ENCODE measurements around the gene RPP21. TPM values are rescaled to one million over a fixed set of nuclear protein-coding genes. Genes with fewer than 3 reads are reported as not detected.
A peak's percentile ranks its signal among the peaks of the same experiment; 100 is the strongest.
"Not testable (repeated sequence)": the region's sequence is repeated elsewhere in the genome, so short reads cannot be mapped to it uniquely, and the experiment has no call there.

Gene RPP21
- total RNA-seq, 1 experiment from 2014 or later = 124 TPM

DNA sequence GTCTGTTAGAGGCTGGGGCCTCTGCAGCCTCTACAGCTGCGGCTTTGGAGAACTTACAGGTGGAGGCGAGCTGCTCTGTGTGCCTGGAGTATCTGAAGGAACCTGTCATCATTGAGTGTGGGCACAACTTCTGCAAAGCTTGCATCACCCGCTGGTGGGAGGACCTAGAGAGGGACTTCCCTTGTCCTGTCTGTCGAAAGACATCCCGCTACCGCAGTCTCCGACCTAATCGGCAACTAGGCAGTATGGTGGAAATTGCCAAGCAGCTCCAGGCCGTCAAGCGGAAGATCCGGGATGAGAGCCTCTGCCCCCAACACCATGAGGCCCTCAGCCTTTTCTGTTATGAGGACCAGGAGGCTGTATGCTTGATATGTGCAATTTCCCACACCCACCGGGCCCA is 15.6 kb upstream of the RPP21 start:
- no peak for DNase-seq (ENCODE audit: low spot score)

DNA sequence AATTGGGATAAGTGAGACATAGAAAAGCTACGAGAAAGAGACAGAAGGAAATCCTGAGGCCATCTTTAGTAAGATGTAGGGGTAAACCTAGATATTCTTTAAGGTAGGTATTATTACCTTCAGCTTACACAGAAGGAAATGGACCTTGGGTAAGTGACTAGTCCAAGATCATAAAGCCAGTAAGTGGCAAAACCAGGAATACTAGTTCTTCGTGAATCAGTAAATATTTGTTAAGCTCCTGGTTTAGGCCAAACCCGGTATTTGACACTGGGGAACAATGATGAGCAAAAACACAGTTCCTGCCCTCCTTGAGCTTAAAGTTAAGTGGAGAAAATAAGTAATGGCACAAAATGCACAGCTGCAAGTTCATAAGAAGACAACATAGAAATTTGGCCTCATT is 13.0 kb upstream of the RPP21 start:
- no peak for DNase-seq (ENCODE audit: low spot score)

DNA sequence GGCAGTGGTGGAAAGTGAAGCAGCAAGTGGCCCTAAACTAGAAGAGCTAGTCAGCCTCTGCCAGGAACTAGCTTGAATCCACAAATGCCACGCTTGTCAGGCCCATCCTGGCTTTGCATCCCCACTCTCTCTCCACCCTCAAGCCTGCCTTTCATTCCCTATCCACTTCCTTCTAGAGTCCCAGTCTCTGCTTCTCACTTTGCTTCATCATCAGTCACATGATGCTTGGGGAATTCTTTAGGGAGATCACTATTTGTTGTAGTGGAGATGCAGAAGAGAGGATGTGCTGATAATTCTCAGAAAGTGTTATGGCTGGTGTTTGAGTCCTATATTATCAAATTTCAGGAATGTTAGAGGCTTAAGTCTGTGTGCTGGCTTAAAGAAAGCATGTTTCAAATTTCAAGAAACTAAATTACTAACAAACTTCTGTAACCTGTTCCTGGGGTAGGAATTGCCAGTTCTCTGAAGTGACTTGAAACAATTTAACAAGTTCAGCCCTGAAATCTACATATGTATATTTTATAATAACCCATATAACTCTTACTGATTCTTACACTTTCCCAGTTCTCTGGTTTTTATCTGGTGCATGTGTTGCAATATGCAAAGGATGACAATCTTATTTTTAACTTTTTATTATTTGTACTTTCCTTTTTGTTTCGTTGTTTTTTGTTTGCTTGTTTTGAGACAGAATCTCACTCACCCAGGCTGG is 10.7 kb upstream of the RPP21 start:
- DNase-seq (ENCODE audit: low spot score) = peak; percentile 14

DNA sequence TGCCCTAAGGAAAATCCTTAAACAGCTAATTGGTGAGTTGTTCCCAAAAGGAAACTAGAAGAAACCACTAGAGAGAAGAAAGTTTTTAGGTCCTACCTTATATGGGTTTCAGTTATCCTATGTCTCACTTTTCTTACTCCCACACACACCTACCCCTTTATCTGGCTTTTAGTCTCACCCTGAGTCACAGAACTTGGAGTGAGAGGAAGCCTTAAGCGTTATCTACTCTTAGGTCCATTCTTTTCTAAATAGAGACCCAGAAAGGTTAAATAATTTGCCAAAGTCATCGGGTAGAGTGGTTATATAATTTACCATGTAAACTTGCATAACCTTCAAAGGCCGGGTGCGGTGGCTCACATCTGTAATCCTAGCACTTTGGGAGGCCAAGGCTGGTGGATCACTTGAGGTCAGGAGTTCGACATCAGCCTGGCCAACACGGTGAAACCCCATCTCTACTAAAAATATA is 4.3 kb upstream of the RPP21 start:
- no peak for DNase-seq (ENCODE audit: low spot score)

DNA sequence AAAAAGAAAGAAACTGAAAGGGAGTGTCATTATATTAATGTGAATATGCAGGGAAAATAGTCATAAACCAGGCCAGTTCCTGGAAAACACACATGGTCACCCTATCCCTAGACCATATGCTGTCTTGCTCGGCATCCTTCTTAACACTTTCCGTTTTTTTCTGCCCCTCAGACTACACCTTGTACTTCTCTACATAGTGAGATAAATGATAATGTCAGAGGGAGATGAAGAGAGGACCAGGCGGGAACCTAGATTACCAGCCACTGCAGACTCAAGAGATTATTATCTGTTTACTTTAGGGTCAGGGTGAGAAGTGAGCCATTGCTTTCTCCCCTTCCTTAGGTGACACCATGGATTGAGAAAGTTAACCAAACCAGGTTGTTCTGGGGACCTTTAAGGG is 3.7 kb upstream of the RPP21 start:
- DNase-seq (ENCODE audit: low spot score) = no peak

DNA sequence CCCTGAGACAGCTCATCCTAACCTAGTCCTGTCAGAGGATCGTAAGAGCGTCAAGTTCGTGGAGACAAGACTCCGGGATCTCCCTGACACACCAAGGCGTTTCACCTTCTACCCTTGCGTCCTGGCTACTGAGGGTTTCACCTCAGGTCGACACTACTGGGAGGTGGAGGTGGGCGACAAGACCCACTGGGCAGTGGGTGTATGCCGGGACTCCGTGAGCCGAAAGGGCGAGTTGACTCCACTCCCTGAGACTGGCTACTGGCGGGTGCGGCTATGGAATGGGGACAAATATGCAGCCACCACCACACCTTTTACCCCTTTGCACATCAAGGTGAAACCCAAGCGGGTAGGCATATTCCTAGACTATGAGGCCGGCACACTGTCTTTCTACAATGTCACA is 3.2 kb upstream of the RPP21 start:
- DNase-seq (ENCODE audit: low spot score) = no peak

DNA sequence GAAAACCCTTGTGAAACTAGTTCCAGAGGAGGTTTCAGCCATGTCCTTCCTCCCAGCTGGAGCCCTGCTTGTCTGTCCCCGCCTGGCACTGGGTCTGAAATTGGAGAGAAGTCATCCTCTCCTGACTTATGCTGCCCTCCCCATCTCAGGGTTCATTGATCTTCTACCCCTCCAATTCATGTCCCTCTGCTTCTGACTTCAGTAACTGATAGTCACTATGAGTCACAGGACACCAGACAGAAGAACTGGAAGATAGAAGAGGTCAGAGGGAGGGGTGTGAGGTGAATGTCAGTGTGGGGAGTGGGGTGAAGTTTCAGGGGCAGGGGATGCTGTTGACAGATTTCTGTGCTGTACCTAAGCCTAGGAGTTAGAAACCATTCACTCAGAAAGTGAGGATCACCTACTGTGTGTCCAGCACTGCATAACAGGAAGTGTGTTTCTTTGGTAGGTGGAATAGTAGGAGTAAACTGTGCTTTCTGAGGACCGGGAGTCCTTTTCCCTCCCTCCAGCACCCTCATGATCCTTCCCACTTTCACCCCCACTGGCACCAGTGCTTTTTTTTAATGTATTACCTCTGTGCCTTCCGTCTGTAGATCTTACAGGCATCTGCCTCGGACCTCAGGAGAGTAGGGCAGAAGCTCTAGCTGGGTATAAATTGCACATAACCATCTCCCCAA is 627 bp upstream of the RPP21 start:
- DNase-seq (ENCODE audit: low spot score) = no peak

DNA sequence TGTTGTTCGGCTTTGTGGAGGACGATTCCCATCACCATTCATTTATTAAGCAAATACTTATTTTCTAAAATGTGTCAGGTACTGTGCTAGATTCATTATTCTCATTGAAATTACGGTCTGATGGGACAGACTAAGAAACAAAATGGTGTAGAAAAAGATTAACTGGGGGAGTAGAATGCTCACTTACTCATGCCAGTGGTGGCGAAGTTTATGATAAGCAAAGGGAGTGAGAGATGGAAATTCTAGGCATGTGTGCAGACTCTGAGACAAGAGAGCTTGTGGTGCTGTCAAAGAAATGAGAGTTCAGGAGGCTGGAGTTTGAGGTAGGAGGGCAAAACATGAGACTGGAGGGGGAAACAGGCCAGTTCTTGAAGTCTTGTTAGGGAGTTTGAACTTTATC is 896 bp downstream of the RPP21 start:
- DNase-seq (ENCODE audit: low spot score) = no peak

DNA sequence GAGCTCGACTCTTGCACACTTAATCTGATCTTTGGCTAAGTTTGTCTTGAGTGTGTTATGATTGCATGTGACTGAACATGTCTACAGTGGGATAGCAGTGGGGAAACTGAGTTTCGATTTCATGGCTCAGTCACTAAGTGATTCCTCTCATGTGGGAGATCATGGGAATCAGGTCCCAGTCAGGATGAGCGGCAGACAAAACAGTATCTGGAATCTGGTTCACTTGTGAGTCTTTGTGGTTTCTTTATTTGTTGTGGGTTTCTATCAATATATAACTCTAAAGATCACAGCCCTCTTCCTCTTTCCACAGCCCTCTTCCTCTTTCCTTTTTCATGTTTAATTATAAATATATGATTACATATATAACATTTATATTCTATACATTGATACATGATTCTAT is 4.0 kb downstream of the RPP21 start:
- no peak for DNase-seq (ENCODE audit: low spot score)

DNA sequence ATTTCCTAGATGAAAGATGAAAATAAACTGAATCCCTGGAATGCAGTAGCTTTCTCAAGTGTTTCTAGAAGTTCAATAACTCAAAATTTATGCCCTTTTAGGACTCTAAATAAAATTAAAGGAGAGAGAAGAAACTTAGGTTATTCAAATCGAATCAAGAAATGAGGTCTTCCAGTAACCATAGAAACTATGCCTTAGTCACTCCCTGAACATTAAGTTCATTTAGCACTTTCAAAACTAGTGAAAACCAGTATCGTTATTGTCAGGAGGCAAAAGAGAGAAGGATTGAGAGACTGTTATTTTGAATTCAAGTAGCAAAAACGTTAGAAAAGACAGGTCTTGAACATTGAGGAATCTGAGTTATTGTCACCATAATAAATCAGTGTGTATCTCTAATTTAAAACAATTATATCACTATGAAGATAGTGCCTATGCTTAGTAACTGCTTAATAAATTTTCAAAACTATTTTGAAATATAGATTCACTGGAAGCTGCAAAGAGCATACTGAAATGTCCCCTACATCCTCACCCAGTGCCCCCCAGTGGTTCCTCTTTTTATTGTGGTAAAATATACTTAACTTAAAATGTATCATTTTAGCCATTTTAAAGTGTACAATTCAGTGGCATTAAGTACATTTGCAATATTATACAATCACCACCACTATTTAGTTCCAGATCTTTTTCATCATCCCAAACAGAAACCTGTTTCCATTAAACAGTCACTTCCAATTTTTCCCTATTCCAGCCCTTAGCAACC is 4.6 kb downstream of the RPP21 start:
- DNase-seq (ENCODE audit: low spot score) = no peak

DNA sequence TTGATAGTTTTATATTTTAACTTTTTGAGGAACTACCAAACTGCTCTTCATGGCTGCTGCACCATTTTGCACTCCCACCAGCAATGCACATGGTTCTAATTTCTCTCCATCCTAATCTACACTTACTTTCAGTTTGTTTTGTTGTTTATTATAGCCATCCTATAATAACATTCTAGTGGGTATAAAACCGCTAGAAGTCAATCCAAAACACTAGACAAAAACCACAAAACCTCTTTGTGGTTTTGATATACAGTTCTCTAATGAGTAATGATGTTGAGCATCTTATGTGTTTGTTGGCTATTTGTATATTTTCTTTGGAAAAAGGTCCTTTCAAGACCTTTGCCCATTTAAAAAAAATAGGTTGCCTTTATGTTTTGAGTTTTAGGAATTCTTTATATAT is 5.6 kb downstream of the RPP21 start:
- DNase-seq (ENCODE audit: low spot score) = no peak

DNA sequence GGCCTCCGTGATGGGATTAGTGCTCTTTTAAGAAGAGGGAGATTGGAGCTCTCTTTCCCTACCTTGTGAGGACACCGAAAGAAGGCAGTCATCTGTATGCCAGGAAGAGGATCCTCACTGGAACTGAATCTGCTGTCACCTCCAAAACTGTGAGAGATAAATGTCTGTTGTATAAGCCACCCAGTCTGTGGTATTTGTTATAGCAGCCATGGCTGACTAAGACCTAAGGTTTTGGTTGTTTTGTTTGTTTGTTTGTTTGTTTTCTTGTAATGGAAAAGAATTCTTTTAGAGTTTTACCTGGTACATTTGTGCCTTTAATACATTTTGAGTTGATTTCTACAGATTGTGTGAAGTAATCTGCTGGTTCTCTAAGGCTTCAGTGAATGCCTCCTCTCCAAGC is 7.6 kb downstream of the RPP21 start:
- no peak for DNase-seq (ENCODE audit: low spot score)

DNA sequence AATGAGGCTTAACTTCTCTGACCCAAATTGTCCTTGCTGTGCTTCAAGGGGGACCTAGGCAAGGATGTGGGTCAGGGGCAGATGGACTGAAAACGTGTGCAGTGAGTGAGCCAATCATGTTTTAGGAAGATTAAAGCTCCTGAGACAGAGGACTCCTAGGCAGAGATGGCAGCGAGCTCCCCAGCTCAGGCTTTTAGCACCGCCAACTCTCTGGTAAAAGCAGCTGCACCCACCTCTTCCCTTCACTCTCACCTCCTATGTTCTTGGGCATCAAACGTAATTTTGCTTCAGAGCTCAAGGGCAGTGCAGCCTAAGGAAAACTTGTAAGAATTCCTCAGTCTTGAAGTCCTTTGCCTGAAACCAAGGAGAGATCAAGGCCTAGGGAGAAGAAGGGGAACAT is 10.3 kb downstream of the RPP21 start:
- DNase-seq (ENCODE audit: low spot score) = no peak

DNA sequence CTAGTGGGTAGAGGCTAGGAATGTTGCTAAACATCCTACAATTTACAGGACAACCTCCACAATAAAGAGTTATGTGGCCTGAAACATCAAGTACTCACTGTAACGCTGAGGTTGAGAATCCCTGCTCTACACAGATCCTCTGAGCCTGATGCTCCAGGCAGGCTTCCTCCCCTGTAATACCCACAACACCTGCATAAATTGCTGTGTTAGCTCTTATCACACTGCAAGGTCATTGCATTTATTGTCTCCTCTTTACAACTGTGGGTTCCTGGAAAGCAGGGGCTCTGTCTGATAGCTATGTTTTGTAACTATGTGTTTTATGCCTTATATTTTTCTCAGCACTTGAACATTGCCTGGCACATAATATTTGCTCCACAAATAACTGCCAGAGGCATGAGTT is 11.6 kb downstream of the RPP21 start:
- DNase-seq (ENCODE audit: low spot score) = no peak

DNA sequence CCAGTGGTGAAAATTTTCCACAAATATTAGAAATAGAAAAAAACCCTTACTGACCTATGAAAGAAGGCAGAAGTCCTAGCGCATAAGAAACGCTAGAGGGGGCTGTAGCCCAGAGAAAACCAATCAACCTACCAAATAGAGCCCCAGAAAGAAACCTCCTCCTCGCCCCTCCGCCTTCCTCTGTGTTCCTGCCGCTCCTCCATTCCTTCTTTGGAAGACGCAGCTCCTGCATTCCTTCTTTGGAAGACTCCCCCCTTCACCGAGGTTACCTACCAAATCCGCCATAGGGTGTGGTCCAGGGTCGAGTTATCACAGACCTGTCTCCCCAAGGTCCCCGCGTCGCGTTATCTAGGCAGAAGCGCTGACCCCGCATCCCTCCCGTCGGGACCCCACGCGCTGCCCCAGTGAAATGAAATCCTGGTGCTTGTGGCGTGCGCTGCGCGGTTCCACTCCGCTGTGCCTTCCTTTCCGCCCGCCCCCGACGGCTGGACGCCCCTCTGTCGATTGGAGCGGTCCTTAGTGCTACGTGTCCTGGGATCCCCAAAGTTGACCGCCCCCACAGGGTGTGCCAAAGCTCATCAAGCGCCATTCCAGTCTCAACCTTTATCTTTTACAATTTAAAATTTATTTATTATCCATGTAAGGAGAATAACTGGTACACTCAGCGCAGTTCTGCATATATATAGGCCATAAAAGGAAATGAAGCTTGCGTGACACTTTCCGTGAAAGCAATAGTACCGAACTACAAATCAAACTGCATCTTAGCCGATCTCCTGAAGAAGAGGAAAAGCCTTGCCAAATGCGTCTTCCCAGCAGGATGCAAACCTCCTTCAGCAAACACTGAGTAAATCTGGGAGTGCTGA is 13.0 kb downstream of the RPP21 start:
- peak; percentile 54 for DNase-seq (ENCODE audit: low spot score)

DNA sequence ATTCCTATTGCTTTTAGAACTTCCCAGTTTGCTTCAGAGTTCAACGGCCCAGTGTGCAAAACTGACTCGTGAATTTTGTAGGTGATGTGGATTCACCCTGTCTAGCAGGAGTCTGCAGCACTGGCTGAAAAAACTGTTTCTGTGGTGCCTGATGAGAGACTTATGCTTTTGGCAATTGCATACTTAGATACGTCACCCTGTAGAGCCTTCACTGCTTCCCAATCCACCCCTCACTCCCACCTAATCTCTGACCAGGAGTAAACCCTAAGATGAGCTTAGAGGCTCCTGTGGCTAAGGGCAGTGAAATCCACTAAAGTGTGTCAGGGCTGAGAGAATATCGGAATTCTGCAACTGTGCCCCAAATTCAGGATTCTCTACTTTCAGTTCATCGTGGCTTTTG is 14.3 kb downstream of the RPP21 start:
- DNase-seq (ENCODE audit: low spot score) = no peak

DNA sequence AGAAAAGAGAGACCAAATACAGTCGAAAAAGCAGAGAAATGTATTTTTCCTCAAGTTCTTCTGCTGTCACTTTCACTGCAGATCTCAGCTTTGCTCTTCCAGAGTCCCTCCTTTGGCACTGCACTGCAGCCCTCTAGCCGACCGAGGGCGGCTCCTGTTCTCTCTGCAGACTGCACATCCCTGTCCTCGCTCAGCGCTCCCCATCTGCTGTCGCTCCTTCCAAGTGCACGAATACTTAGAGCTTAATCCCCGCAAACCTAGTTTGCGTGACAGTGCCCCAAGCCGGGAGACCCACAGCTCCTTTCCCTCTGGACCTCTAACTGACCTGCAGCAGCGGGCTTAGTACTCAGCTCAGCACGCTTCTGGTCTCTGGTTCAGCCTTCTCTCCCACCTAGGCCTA is 15.2 kb downstream of the RPP21 start:
- no peak for DNase-seq (ENCODE audit: low spot score)

DNA sequence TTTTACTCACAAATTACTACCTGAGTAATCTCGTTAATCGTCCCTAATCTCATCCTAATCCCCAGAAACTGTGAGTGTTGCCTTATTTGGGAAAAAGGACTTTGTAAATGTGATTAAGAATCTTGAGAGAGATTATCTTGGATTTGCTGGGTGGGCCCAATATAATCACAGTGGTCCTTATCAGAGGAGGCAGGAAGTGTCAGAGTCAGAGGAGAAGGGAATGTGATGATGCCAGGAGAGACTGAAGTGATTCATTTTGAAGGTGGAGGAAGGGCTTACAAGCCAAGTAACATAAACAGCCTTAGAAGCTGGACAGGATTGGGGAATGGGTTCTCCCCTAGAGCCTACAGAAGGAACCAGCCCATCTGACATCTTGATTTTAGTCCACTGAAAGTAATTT is 16.7 kb downstream of the RPP21 start:
- no peak for DNase-seq (ENCODE audit: low spot score)

DNA sequence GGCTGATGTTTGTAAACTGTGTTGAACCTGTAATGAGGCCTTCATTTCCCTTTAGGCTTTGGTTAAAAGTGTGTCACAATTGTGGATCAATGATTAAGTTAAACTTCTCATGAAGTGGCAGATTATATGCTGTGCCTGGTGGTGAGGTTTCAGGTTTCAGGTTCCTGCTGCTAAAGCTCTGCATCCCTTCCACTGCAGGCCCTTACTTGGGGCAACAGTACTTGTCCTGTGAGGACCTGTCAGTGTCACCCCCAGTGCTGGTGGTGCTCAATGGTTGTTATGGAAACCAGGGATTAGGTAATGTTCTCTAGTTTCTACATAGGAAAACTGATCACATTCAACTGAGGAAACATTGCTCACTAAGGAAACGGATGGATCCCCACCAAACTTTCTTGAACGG is 18.5 kb downstream of the RPP21 start:
- no peak for DNase-seq (ENCODE audit: low spot score)

DNA sequence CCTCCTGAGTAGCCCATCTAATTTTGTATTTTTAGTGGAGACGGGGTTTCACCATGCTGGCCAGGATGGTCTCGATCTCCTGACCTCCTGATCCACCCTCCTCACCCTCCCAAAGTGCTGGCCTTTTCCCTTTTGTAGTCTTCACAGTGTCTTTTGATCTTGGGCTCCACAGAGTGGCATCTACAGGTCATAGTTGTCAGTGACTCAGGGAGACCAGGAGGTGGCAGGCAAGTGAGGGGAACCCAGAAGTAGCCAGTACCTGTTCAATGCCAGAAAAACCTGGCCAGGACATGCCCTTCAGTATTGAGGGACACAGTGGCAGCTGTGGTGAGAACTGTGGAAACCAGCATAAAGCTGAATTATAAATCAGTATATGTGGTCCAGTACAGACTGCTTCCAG is 19.6 kb downstream of the RPP21 start:
- DNase-seq (ENCODE audit: low spot score) = no peak

DNA sequence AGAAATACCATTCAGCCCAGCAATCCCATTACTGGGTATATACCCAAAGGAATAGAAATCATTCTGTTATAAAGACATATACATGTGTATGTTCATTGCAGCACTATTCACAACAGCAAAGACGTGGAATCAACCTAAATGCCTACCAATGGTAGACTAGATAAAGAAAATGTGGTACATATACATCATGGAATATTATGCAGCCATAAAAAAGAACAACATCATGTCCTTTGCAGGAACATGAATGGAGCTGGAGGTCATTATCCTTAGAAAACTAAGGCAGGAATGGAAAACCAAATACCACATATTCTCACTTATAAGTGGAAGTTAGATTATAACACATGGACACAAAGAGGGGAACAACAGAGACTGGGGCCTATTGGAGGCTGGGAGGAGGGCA is 24.3 kb downstream of the RPP21 start:
- not testable (repeated sequence) for DNase-seq (ENCODE audit: low spot score)
